Stimulated activated CD4-positive, alpha-beta T cell treated with anti-CD3 and anti-CD28 coated beads, Interleukin-1b, Interleukin-23, amount 100 ng/mL, for 48 hours (primary cell): ENCODE measurements around the gene PSG3.
A peak's percentile ranks its signal among the peaks of the same experiment; 100 is the strongest.
"Not testable (repeated sequence)": the region's sequence is repeated elsewhere in the genome, so short reads cannot be mapped to it uniquely, and the experiment has no call there.

Experiments used
- DNase-seq: peaks from one replicate; pipeline ENCODE4 v3.0.0-alpha.2; 2020

Gene PSG3

DNA sequence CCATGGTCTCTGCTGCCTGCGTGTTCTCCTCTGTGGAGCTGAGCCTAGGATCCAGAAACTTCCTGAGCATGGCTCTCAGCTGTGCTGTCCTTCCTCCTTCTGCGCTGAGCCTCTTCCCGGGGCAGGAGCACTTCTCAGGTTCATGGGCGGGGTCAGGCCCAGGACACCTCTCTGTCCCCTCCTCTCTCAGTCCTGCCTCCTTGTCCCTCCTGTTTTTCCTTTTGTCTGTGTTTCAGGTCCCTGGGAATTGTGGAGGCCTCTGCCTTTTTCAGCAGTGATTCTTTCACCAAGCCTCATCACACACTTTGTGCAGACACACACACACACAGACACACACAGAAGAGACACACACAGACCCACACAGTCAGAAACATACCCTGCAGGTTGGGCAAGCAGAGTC, at the start of gene PSG3:
Gene PSG3, minus strand, starts transcription at position 101 of the 400 bp plus-strand sequence. Its CDS starts 97 bp downstream, at position 4.
- DNase-seq = not testable (repeated sequence)

DNA sequence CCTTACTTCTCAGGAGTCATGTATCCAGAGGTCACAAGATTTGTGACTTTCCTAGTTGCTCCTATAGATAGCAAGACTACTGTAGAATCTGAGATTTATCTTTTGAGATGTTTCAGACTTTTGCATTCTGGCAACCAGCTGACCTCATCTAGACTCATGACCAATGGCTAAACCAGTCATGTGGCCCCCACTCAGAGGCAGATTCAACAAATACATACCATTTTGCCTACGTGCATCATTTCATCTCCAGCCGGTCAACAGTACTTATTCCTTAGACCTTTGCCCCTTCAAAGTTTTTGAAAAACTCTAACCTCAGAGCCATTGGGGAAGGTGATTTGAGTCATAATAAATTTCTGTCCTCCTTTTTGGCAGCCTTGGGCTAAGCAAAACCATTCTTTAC, 48.5 kb upstream of the PSG3 start:
- DNase-seq = not testable (repeated sequence)

DNA sequence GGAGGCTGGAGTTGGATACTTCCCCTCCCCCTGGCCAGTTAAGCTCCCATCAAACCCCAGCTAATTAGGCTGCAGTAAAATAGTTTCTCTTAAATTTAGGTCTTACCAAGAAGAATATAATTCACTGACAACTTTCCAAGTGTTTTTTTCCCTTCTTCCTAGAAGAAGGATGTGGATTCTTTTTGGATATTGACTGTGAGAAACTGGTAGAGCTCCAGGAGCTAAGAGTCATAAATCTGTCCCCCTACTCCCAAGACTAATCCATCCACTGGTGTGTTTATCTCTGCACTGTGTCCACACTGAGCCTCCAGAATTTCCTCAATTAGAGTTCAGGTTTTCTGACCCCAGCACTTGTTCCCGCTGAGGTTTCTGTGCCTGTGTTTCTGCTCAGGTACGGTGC, 47.5 kb upstream of the PSG3 start:
- not testable (repeated sequence) for DNase-seq

DNA sequence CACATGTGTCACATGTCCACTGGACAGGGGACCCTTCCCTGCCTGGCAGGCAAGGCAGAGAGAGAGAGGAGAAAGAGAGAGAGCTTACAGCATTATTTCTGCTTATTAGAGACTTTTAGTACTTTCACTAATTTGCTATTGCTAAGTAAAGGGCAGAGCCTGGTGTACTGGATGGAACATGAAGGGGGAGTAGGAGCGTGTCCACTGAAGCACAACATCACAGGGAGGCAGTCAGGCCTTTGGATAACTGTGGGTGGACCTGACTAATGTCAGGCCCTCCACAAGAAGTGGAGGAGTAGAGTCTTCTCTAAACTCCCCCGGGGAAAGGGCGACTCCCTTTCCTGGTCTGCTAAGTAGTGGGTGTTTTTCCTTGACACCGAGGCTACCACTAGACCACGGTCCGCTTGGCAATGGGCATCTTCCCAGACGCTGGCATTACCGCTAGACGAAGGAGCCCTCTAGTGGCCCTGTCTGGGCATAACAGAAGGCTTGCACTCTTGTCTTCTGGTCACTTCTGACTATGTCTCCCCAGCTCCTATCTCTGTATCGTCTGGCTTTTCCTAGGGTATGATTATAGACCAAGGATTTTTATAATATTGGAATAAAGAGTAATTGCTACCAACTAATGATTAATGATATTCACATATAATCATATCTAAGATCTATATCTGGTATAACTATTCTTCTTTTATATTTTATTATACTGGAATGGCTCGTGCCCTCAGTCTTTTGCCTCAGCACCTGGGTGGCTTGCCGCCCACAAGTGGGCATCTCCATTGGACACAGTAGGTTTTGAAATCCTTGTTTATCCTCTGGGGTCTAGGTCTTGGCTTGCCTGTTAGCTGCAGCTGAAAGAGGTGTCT, 36.7 kb upstream of the PSG3 start:
- peak; percentile 43 for DNase-seq

DNA sequence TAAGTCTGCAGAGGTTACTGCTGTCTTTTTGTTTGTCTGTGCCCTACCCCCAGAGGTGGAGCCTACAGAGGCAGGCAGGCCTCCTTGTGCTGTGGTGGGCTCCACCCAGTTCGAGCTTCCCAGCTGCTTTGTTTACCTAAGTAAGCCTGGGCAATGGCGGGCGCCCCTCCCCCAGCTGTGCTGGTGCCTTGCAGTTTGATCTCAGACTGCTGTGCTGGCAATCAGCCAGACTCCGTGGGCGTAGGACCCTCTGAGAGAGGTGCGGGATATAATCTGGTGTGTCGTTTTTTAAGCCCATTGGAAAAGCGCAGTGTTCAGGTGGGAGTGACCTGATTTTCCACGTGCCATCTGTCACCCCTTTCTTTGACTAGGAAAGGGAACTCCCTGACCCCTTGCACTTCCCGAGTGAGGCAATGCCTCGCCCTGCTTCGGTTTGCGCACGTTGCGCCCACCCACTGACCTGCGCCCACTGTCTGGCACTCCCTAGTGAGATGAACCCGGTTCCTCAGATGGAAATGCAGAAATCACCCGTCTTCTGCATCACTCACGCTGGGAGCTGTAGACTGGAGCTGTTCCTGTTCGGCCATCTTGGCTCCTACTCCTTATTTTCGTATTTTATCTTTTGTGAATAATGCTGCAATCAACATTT, 34.4 kb upstream of the PSG3 start:
- not testable (repeated sequence) for DNase-seq

DNA sequence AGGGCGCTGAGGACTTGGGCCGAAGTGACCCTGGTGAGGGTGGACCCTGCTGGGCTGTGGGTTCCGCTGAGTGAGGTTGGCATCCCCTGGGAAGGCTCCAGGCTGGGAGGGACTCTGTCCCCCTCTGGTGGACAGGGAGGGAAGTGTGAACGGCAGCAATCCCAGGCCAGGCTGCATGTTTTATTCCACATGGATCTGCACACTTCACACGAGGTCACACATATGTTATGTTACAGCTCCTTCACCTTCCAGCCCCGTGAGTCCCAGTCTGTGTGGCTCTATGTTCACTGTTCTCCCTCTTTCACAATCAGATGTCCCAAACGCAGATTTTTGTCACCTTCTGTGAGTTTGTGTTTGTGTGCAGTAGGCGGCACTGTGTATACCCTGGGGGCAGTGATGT, 27.0 kb upstream of the PSG3 start:
- not testable (repeated sequence) for DNase-seq

DNA sequence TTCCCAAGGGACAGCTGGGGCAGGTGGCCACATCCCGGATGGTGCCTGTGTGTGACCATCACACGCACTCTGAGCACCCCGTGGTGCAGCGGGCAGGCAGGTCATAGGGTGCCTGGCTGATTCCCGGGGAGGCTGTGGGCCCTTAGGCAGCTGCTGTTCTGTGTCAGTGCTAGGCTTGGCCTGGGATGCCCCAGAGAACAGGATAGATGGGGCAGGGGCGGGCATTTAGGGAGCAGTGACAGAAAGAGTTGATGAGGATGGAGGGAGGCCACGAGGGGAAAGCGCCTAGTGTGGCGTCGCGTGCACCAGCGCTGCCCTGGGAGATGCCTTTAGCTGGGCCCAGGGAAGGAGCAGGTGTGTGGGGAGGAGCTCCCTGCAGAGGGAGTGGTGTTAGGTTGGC, 26.6 kb upstream of the PSG3 start:
- DNase-seq = not testable (repeated sequence)

DNA sequence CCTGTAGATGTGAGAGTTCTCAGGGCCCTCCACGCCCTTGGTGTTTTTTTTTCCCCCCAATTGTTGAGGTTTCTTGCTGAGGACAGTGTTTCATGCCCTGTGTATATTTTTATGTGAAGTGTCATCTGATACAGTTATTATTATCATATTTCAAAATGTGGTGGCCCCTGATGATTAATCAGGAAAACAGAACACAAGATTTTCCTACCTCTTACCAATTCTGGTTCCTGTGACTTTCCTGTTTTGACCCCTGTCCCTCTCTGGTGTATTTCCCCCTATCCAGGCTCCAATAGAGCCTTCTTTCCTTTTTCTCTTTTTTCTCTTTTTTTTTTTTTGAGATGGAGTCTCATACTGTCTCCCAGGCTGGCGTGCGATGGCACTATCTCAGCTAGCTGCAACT, 24.6 kb upstream of the PSG3 start:
- DNase-seq = no peak

DNA sequence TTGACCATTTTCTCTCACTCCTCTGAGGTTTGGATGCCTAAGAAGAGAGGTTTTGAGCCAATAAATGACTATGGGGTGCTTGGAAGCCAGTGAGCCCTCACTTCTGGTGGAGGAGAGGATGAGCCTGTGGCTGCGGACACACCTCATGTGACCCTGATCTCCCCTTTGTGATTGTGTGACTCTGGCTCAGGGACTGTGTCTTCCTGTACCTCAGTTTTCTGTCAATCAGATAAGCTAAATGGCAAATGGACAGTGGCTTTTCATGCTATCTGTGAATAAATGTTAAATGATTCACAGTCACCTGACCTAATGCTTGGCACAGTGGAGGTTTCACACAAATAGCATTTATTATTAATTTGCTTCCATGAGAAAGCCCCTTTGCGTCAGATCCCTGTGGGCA, 22.5 kb upstream of the PSG3 start:
- no peak for DNase-seq

DNA sequence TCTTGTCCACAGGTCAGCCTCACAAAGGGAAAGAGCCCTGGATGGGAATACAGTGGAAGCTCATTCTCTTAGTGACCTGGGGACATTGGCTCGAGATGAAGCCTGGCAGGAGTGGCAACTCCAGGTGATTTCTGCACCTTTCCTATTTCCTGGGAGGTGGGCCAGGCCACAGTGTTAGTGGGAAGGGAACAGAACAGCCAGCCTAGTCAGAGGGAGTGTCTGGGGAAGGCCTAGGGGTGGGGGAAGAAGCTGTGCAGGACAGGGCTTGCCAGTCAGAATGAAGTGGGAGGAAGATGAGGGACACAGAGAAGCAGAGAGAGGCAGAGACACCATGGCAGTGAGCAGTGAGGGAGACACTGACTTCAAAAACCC, 21.6 kb upstream of the PSG3 start:
- not testable (repeated sequence) for DNase-seq

DNA sequence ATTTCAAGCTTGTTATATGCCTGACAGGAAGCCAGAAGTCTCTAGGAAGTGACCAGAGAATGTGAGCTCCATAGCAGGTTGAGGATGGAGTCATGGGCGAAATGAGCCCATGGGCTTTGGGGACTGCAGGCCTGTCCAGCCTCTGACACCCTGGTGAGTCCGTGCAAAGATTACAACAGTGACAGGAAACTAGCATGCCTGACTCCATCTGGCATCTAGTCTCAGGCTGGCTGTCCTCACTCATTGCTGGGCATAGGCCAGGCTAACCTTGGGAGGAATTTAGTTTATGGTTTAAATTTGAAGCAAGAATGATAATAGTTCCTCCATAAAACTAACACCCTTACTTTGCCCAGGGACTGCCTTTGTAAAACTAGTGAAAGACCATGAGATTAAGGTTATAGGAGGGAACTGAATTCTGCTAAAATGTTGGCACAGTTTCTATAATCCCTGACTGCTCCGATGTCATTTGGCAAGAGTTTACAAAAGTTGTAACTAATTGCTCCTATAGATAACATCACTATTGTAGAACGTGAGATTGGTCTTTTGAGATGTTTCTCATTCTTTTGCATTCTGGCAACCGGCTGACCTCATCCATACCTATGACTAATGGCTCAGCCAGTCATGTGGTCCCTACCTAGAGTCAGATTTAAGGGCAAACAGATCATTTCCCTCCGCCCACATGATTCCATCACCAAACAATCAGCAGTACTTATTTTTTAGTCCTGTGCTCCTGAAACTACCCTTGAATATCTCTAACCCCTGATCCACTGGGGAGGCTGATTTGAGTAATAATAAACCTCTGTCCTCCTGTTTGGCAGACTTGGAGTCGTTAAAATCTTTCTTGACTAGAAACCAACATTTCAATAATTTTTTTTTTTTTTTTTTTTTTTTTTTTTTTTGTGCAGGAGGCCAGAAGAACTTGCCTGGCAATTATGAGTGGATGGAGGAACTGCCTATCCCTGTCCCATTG, 21.0 kb upstream of the PSG3 start:
- DNase-seq = peak; percentile 43

DNA sequence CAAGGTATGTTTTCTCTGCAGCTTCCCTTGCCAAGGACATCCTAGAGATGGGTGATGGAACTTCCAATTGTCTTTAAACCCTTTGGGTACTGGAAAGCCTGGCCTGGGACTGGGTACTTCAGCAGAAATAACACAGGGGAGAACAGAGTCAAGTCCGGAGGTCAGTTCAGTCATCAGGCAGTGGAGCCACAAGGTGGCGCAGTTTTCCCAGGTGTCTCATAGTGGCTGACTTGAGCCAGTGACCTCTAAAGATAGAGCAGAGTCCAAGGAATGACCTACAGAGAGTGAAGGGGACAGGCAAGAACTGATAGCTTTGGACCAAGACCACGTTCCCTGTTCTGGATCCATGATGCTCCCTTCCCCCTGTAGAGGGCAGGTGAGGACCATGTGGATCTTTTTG, 18.4 kb upstream of the PSG3 start:
- not testable (repeated sequence) for DNase-seq

DNA sequence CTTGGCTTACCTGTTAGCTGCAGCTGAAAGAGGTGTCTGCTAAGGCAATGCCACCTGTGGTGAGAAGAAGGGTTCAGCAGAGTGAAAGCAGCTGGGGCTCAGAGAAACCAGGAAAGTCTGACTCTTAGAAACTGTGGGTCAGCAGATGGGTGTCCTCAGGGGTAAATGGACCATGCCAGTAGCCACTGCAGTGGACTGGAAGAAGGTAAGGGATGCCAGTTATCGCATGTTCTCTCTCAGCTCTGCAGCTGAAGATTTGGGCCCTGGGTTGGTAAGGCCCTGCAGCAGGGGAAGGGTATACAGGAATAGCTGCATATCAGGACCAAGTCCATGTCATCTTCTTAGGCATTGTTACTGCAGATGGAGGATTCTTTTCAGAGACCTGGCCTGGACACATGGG, 12.0 kb upstream of the PSG3 start:
- not testable (repeated sequence) for DNase-seq

DNA sequence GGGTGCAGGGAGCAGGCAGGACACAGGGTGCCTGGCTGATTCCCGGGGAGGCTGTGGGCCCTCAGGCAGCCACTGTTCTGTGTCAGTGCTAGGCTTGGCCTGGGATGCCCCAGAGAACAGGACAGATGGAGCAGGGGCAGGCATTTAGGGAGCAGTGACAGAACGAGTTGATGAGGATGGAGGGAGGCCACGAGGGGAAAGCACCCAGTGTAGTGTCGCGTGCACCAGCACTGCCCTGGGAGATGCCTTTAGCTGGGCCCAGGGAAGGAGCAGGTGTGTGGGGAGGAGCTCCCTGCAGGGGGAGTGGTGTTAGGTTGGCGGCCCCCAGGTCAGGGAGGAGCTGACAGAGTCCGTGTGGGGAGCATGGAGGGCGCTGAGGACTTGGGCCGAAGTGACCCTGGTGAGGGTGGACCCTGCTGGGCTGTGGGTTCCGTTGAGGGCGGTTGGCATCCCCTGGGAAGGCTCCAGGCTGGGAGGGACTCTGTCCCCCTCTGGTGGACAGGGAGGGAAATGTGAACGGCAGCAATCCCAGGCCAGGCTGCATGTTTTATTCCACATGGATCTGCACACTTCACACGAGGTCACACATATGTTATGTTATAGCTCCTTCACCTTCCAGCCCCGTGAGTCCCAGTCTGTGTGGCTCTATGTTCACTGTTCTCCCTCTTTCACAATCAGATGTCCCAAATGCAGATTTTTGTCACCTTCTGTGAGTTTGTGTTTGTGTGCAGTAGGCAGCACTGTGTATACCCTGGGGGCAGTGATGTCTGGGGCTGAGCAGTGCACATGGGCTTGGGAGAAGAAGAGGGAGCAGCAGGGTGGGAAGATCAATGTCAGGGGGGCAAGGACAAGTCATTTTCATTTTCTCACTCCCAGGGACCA, 1.7 kb upstream of the PSG3 start:
- DNase-seq = peak; percentile 3

DNA sequence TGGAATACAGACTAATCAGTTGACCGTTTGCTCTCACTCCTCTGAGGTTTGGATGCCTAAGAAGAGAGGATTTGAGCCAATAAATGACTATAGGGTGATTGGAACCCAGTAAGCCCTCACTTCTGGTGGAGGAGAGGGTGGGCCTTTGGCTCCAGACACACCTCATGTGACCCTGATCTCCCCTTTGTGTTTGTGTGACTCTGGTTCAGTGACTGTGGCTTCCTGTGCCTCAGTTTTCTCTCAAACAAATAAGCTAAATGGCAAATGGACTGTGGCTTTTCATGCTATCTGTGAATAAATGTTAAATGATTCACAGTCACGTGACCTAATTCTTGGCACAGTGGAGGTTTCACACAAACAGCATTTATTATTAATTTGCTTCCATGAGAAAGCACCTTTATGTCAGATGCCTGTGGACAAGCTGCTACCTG, 2.7 kb downstream of the PSG3 start:
- not testable (repeated sequence) for DNase-seq

DNA sequence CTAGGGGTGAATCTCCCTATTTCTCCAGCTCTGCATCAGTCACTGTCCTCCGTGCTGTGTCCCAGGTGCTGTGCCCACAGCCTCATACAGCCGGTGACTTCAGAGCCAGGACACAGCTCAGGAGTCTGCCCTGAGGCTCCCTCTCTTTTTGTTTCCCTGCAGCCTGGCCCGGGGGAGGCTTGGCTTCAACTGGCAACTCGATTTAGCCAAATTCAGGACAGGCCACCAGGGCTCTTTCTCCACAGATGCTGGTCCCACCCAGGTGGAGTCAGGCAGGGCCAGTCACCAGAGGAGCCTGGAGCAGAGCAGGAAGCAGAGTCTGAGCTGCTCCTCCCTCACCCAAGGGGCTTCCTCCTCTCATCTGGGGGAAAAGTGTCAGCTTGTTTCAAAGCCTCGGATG, 11.9 kb downstream of the PSG3 start:
- not testable (repeated sequence) for DNase-seq

DNA sequence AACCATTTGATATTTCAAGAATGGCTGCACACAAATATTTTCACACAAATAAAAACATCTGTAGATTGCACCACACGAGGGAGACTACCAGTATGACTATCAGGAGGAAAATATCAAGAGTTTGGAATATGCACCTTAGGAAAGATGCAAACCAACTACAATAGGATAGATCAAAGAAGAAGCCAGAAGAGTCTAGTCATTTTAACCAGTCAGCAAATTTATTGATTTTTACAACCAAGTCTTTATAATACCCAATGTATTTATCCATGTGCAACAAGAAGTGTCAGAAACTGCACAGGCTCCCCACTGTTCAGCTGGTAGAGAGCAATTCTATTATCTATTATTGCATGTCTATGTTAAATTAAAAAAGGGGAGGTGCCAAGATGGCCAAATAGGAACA, 26.3 kb downstream of the PSG3 start:
- DNase-seq = not testable (repeated sequence)

DNA sequence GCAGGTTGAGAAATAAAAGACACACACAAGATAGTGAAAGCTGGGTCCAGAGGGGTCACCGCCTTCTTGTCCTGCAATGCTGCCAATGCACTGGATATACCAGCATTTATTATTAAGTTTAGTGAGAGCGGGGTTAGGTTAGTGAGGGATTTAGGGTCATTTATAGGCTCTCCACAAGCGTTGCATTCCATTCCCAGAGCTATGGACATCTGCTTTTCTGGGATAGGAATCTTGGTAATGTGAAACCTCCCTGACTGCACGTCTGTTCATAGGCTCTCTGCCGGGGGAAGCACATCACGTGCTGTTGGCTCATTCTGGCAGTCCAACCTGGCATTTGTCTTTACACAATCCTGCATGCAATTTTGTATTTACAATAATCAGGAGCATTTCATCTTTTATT, 27.5 kb downstream of the PSG3 start:
- DNase-seq = not testable (repeated sequence)

DNA sequence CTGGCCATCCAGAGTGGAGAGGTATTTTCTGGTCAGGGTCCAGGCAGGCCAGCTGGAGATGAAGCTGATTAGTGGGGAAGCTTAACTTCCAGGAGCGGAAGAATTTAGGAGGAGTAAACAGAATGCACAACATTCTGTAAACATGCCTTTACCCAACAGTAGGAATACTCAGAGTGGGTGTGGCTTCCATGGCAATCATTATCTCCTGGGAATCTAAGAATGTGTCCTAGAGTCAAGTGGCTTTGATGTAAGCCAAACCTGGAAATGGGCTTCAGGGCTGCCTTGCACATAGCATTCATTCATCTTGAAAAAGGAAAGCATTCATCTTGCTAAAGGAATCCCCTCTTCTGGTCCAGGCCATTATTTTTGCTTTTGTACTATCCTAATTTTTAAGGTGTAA, 29.3 kb downstream of the PSG3 start:
- DNase-seq = not testable (repeated sequence)

DNA sequence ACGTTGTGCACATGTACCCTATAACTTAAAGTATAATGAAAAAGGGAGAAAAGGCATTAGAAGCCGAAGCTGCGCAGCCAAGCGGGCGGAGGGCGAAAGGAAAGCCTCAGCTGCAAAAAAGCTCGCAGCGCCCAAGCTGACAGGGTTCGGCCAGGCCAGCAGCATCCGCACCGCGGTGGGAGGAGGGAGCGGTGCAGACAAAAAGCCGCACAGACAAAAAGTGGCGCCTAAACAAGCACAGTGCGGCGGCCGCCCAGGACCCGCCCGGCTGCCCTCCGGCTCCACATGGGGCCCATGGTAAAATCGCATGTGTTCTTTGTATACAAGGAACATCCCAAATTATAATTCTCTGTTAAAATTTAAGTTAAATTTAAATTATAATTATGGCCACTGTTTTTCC, 42.4 kb downstream of the PSG3 start:
- no peak for DNase-seq

DNA sequence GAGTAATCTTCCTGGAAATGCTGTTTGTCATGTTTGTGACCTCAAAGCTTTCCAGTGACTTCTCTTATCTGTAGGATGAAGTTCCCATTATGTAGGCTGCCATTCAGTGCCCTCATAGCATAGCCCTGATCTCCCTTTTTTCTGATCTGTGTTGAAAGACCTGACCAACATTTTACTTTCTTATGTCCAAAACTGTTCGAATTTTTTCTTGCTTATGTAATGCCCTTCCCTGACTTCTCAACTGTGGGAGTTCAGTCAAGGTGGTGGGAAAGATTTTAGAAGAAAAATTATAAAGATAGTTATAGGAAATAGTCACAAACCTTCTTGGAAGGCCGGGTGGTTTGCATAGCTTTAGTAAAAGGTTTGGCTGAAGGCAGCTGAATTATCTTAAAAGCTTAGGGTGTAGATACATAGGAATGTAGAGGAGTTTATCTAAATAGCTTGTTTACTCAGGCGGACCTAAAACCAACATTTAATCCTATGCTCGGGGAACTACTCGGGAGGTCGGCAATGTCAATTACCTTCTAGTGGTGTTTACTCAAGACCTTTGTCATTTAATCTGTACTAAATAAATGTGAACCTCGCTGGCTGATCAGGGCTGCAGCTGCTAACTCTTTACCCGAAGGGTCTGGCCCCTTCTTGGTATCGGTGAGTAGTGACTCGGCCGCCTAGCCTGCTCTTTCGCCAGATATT, 44.3 kb downstream of the PSG3 start:
- DNase-seq = no peak
